ENCODE measurements around the gene COG5.

Gene COG5

DNA sequence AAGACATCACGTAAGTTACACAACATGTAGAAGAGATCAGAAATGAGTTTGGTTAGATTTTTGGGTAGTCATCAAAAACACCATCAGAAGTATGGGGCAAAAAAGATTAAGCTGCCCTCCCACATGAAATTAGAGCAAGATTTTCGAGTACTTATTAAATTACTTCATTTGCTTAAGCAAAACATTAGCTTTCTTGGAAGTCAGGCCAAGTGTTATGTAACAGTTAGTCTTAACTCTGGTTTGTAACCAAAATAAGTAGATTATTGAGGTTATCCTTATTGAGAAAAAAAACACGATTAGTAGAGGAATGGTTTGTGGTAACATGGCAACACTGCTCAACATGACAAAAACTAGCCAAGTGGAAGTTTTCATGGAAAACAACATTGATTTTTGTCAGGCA, 357.0 kb downstream of the COG5 start:
- no peak overlapping the region for H3K27ac ChIP-seq
- DNase-seq (ENCODE audit: low read depth, low spot score), result no peak

DNA sequence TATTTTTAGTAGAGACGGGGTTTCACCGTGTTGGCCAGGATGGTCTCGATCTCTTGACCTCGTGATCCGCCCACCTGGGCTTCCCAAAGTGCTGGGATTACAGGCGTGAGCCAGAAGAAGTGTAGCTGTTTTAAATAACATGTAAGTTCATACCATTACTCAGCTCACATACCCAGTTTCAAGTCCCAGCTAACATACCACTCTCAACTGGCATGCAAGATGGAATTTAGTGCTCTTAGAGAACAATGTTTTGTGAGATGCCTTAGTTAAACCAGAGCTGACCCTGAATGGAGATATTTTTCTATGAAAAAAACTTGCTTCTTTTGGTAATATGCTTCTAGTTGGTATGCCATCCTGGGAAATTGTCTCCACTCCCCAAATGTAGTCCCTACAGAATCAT, 357.6 kb downstream of the COG5 start:
- DNase-seq (ENCODE audit: low read depth, low spot score), result no peak
- no peak overlapping the region for H3K27ac ChIP-seq

DNA sequence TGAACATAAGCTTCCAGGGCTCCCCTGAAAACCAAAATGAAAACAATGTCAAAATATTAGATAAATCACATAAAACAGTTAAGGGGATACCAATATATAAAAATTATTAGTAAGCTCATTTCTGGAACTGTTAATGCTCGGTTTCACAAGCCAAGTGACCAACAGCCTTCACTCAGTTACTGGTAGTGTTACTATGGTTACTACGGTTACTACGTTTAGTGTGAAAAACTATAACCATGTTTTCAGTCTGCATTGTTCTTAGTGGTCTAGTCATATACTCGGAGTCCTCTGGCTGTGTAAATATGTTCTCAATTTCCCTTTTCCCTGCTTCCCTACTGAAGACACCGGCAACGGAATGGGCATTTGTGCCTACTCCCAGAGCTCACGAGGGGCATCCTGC, 360.1 kb downstream of the COG5 start:
- no peak for DNase-seq (ENCODE audit: low read depth, low spot score)
- no peak overlapping the region for H3K27ac ChIP-seq

DNA sequence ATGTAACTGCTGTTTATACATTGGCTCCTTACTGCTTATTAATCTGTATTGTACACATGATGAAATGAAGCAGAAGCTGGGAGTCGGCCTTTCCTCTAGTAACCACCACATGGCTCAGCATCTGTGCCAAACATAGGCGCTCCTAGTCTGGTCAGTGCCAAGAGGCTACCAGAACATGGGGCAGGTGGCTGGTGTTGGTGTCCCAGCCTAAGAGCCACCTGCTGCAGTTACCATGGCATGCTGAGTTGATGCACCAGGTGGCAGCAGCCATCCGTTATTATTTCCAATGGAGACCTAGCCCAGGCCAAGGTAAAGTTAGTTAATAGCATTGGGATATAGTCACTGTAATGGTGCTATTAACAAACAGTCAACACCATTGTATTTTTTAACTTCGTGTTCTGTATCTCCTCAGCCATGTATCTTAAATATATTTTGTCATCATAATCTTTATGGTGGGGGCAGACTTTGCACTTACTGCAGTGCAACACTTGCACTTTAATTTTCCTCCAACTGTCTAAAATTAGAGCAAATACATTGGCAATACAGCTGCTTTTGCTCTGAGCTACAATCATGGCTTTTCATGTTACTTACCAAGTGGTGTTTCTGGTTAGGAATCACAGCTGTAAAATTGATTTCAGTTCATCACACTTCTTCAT, 361.8 kb downstream of the COG5 start:
- no peak for DNase-seq (ENCODE audit: low read depth, low spot score)
- H3K27ac ChIP-seq, result no peak overlapping the region

DNA sequence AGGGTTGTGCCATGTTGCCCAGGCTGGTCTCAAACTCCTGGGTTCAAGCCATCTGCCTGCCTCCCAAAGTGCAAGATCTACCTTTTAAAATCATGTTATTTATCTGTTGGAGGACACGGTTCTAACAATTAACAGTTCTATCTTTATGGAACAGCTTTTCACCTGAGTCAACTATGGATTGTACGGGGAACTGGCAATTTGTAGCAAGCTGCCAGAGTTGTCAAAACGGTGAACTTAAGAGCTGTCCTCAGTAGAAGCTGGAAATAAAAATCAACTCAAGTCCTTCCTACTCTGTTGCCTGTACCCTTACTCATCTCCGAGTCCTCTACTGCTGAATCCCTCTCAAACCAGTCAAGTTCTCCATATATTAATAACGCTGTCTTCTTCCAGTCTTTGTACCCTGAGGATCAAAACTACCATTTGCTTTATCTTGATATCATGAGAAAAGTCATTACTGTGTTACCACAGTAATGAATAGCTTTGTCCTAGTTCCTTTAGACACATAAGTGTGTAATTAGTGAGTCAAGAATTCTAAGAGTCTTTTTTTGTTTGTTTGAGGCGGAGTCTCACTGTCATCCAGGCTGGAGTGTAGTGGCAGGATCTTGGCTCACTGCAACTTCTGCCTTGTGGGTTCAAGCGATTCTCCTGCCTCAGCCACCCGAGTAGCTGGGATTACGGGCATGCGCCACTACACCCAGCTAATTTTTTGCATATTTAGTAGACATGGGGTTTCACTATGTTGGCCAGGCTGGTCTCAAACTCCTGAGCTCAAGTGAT, 366.7 kb downstream of the COG5 start:
- H3K27ac ChIP-seq, result peak overlapping the region; percentile 13
- DNase-seq (ENCODE audit: low read depth, low spot score), result no peak

DNA sequence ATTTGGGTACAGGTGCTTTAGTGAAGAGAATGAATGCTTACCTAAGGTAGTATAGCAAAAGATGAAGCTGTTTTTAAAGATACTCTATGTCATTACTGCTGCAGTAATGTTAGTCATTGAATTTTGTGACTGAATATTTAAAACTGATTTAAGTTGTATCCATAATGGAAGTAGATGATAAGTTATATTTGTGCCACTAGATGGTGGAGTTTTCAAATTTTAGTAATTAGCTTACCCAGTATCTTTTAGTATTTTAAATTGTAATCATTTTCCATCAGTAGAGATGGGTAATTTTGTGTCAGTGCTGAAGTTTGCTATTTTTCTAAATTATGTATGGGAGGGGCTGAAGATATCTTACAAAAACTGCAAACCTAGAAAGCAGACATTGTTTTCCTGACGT, 369.7 kb downstream of the COG5 start:
- no peak for DNase-seq (ENCODE audit: low read depth, low spot score)
- H3K27ac ChIP-seq, result no peak overlapping the region

DNA sequence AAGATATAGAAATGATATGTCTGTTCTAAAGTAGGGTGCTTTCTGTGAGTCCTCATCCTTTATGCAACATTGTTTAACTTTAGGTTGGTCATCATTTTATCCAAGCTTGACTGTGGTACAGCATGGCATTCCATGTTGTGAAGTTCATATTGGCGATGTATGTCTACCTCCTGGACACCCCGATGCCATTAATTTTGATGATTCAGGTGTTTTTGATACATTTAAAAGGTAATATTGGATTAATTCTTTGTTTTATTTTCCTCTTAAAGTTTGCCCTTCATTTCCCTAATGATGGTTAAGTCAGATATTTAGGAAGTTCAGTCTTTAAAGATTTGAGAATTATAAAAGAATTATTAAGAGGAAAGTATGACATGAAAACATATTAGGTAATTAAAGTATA, 373.6 kb downstream of the COG5 start:
- H3K27ac ChIP-seq, result no peak overlapping the region
- DNase-seq (ENCODE audit: low read depth, low spot score), result no peak

DNA sequence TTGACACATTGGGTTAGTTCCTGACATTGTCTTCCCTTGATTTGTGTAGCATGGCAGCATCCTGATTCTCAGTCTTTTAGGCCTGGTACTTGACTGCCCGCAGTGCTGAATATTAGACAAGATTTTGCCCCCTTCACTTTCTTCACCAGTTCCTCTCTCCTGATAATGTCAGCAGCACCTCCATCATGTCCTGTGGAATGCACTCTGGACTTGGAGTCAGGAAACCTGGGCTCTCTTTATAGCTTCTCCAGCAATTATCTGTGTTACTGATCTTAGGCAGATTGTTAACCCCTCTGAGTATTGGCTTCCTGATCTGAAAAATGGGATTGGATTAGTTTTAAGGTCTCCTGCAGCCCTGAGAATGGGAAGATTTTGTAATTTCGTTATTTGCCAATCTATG, 375.9 kb downstream of the COG5 start:
- no peak overlapping the region for H3K27ac ChIP-seq
- DNase-seq (ENCODE audit: low read depth, low spot score), result no peak

DNA sequence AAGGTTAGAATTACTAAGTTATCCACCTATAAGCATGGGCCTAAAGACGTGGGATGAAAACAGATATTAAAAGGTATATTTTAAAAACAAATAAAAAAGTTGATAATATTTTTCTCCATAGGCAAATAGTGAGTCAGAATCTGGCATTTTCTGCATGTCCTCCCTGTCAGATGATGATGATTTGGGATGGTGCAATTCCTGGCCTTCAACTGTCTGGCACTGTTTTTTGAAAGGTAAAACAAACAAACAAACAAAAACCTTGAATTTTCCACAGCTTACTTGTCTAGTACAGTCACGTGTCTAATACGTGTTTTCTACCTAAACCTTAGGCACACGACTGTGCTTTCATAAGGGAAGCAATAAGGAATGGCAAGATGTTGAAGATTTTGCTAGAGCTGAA, 377.5 kb downstream of the COG5 start:
- no peak for DNase-seq (ENCODE audit: low read depth, low spot score)
- peak overlapping the region; percentile 0 for H3K27ac ChIP-seq

DNA sequence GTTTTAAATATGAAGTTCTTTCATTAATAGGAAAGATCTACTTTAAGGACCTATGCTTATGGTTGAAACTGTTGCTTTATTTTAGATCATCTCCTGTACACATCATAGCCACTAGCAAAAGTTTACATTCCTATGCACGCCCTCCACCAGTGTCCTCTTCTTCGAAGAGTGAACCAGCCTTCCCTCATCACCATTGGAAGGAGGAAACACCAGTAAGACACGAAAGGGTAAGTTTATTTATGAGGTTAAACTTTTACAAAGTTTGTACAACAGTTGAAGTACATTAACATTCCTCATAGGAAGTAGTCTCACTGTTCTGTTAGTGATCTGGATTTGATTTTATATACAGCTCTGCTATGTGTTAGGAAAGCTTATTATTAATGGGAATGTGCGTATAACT, 378.0 kb downstream of the COG5 start:
- DNase-seq (ENCODE audit: low read depth, low spot score), result no peak
- peak overlapping the region; percentile 0 for H3K27ac ChIP-seq

DNA sequence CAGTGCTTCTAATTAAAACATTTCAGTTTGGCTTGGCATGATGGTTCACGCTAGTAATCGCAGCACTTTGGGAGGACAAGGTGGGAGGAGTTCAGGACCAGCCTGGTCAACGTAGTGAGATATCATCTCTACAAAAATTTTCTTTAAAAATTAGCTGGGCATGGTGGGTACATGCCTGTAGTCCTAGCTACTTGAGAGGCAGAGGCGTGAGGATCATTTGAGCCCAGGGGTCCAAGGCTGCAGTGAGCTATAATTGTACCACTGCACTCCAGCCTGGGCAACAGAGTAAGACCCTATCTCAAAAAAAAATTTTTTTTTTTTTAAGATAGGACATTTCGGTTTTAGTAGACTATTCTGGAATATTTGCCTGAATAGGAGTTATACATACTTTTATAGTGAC, 382.5 kb downstream of the COG5 start:
- no peak overlapping the region for H3K27ac ChIP-seq
- DNase-seq (ENCODE audit: low read depth, low spot score), result no peak

DNA sequence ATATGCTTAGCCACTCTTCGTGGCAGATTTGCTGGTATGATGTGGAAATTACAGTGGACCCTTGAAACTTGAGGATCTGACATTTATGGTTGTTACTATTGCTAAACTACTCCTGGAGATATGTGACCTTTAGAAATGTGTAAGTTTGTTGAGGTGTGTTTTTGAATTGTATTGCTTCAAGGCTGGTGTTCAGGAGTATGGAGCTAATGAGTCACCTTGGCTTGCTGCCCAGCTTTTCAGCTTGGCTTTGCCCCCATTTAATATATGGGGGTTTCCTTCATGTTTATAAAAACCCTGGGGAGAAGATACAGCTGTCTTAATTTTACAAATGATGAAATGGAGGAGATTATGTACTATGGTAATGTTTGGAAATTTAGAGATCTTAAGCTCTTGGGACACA, 383.3 kb downstream of the COG5 start:
- no peak for DNase-seq (ENCODE audit: low read depth, low spot score)
- H3K27ac ChIP-seq, result no peak overlapping the region

DNA sequence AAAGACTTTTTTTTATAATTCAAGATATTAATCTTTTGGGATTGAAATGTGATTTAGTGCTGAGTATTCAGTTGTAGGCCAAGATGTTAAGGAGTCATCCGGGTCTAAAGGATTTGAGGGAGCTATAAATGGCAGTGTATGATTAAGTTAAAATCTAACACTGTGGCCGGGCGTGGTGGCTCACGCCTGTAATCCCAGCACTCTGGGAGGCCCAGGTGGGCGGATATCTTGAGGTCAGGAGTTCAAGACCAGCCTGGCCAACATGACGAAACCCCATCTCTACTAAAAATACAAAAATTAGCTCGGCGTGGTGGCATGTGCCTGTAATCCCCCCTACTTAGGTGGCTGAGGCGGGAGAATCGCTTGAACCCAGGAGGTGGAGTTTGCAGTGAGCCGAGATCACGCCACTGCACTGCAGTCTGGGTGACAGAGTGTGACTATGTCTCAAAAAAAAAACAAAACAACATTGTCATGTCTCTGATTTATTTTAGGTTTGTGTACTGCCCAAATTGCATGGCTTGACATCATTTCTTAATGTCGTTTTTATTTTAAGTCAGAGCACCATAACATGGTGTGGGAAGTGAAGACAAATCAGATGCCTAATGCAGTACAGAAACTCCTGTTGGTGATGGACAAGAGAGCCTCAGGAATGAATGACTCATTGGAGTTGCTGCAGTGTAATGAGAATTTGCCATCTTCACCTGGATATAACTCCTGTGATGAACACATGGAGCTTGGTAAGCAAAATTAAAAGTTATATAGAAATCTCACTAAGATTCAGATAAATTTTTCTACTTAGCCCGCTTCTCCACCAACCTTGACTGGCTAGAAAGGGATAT, 384.2 kb downstream of the COG5 start:
- DNase-seq (ENCODE audit: low read depth, low spot score), result peak; percentile 48
- no peak overlapping the region for H3K27ac ChIP-seq

DNA sequence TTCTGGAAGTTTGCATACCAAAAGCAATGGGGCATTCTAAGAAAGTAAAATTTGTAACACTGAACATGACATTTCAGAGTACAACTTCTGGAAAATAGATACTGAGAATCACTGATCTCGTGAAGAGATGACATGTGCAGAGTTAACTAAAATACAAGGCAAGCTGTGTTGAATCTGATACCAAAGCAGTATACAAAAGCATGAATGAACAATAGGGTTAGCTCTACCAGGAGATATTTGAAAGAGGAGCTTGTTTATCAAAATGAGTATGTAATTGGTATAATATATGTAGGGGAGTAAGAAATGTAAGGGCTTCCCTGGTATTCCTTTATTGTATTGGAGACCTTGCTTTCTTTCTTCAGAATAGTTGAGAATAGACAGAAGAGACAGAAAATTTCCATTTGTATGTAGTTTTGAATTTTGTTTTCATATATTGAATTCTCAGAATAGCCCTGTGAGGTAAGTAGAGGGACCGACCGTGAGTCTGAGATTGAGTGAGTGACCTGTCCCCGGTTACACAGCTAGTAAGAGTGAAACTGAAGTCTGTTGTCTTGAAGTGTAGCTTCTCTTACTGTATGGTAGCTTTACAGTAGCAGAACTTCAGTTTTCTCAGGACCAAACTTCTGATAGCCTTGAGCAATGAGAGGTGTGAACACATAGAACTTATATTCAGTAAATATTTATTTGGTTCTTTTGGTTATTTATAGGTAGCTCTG, 389.9 kb downstream of the COG5 start:
- H3K27ac ChIP-seq, result no peak overlapping the region

DNA sequence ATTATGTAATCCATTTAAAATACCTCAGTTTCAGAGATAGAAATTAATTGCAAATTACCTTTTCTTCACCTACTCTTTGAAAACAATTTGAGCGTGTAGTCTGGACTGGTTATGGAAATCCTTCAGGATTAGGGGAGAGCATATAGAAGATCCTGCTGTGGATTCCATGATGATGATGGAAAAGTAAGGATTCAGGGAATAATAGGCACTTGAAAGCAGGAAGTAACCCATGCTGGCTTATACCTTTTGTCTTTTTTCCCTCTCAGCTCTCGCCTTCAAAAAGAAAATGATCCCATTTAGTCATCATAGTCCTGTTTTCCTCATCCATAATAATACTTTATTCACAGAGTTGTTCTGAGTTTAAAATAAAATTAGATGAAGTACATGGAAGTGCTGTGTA, 390.5 kb downstream of the COG5 start:
- H3K27ac ChIP-seq, result no peak overlapping the region
- DNase-seq (ENCODE audit: low read depth, low spot score), result no peak

More for the DNA sequence above, 389.9 kb downstream of the COG5 start:
- no peak for DNase-seq (ENCODE audit: low read depth, low spot score)

DNA sequence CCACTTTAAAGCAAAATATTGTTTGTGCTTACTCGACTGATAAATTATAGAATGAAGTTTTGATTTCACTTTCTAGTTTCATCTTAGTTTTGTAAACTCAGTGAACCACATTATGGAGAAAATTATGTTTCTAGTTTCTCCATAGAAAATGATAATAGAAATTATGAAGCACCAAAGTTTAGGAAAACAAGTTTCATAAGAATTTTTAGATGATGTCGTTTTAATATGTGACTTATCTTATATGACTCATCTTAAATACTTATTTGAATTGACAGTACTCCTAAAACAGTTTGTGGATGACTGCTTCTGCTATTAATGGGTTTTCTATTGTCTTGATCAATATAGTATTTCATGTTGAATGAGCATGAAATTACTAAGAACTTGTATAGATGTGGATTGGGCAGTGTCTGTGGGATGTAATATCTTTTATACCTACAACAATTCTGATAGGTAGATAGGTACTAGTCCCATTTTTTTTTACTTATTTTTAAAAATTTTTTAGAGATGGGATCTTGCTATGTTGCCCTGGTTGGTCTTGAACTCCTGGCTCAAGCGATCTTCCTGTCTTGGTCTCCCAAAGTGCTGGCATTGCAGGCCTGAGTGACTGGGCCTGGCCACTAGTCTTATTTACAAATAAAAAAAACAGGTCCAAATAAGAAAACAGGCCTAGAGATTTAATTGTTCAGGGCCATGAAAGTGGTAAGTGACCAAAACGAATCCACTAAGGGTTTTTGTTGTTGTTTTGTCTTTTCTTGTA, 391.3 kb downstream of the COG5 start:
- DNase-seq (ENCODE audit: low read depth, low spot score), result no peak
- no peak overlapping the region for H3K27ac ChIP-seq

DNA sequence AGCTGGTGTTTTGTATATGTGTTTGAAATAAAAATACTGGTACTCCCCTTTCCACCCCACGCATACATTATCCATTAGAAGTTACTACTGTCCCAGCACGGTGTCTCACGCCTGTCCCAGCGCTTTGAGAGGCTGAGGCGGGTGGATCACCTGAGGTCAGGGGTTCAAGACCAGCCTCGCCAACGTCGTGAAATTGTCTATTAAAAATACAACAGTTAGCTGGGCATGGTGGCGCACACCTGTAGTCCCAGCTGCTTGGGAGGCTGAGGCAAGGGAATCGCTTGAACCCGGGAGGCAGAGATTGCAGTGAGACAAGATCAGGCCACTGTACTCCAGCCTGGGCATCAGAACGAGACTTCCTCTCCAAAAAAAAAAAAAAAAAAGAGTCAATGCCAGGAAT, 392.2 kb downstream of the COG5 start:
- DNase-seq (ENCODE audit: low read depth, low spot score), result no peak
- no peak overlapping the region for H3K27ac ChIP-seq

DNA sequence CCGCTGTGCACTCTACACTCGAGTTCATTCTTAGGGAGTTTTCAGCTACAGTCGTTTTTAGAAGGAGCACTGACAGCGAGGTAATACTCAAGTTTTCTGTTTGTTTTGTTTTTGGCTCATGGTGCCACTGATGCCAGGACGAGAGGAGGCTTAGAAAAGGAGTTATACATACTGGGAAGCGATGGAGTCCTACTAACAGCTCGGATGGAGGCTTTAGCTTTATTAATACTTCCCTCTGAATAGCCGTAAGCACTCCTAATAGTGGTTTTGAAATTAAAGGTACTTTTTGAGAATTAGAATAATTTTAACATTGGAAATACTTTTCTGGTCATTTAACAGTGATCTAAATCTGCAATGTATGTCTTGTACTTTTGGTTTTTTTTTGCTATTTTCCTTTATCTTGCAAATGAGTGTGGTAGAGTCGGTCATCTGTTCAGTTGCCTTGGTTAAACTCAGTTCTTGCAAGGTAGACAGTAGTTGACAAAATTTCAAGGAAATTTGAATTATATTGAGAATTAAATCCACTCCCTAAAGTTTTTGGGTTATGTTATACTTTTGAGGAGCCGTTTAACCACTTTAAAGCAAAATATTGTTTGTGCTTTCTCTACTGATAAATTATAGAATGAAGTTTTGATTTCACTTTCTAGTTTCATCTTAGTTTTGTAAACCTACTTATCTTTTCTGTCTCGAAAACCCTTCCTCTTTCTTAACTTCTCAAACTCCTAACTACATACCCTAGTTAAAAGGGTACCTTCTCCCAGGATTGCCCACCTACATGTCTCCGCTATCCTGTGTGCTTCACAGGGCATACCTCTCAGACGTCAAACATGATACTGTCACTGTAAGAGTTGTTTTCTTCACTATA, 393.4 kb downstream of the COG5 start:
- no peak for DNase-seq (ENCODE audit: low read depth, low spot score)
- H3K27ac ChIP-seq, result peak overlapping the region; percentile 95
